COR-L47 (cell line): ENCODE measurements around the gene TAPT1.

ENCODE experiments used
- DNase-seq: peaks from one replicate; lab custom pipeline; 2025; lab: John Stamatoyannopoulos, UW

Gene TAPT1

DNA sequence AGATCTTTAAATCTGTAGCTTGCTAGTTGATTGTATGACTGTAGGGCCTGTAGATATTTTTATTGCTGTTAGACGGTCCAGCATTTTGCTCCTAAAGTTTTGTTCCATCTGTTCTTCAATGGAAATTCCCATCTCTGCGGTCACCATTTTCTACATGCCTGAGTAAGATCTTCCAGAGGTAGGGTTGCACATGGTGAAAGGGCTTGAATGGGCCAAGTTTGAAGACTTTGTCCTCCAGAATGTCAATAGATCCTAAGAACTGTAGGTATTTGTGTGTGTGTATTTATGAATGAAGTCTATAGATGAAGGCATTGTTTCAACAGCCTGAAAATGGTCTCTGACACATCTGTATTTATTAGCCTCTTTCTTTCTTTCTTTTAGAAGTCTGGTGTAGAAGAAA lies 22.3 kb upstream of the TAPT1 start:
- no peak for DNase-seq

DNA sequence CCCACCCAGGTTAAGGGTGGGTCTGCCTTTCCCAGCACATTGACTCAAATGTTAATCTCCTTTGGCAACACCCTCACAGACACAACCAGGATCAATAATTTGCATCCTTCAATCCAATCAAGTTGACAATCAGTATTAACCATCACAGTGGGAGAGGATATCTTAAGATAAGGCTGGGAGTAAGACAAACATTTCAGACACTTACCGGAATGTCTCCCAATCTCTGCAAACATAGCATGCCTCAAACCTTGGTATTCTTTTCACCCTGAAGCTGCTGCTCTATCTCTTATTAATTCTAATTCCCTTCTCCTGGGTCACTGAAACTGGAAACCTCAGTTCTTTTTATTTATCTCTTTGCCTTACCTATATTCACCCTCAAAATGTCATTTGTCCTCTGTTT lies 19.0 kb upstream of the TAPT1 start:
- DNase-seq, result no peak

DNA sequence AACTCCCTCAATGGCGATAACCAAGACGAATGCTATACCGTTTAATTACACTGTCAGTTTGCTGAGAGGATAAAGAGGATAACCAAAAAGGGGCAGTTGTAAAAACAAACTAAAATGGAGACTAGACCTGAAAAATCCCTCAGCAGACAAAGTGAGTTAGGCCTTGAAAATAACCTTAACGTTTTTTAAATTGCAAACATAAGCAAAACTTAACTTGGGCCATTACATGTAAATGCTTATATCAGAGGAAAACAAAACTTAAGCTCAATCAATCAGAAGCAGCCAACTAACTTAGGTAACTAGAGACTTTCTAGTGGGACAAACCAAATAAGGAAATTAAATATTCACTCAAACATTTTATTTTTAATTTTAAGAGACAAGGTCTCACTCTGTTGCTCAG lies 17.0 kb upstream of the TAPT1 start:
- no peak for DNase-seq

DNA sequence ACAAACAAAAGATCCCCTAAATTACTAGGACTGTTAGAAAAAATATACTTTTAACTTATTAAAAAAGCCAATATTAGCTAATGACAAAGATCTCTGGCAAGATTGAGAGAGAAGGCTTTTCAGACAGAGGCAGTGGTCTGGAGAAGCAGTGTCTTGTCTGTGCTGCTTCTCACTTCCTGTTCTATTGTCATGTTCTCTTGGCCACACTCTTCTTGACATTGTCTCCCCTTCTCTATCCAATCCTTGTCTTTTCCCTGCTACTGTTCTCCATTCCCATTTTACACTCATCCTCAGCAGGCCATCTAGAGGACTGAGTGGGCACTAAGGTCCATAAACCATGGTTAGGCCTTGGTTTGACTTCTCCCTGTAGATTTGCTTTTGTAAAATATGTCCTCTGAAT lies 14.0 kb upstream of the TAPT1 start:
- DNase-seq, result no peak

DNA sequence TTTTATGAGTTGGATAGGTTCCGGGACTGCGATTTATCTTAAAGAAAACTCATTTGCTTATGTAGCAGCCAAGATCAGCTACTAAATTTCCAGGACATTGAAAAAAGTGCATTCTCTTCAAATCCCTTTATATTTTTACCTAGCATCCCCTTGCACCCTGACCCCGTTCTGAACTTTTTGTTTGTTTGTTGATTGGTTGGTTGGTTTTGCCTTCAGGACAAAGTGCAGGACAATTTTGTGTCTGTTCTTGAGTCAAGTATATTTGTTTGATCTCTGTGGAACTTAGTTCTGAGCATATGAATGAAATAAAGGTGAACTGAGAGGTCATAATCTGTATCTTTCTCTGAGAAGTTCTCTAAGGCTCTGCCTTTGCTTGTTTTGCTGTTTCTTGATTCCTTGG lies 12.8 kb upstream of the TAPT1 start:
- no peak for DNase-seq

DNA sequence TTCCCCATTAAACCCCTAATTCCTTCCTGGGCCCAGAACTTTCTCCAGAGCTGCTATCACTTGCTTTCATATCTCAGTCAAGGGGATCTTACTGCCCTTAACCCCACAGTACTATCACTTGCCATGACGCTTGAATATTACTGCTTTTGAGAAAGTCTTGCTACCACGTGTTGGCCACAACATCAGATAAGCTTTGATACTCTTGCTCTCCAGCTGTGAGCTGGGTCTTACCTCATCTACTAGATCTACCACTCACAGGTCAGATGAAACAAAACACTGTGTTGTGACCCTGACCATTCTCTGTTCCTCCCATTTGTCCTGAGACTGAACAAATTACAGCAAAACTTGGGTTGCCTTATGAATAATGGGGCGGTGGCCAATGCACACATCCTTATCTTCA lies 12.1 kb upstream of the TAPT1 start:
- DNase-seq, result no peak

DNA sequence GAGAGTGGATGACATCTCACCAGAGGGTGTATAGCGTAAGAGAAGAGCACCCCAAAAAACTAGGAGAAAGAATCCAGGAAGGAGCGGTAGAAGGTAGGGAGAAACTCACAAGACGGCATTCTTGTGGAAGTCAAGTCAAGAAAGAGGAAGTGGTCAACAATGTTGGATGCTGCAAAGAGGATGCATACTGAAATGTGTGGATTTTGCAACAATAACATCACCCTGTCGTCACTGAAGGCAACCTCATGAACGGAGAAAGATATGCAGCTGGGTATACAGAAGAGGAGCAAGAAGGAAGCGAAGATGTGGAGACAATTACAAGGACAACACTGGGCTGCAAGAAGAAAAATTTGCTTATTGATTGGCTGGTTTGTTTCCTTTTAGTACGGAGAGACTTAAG lies 11.4 kb upstream of the TAPT1 start:
- DNase-seq, result no peak

DNA sequence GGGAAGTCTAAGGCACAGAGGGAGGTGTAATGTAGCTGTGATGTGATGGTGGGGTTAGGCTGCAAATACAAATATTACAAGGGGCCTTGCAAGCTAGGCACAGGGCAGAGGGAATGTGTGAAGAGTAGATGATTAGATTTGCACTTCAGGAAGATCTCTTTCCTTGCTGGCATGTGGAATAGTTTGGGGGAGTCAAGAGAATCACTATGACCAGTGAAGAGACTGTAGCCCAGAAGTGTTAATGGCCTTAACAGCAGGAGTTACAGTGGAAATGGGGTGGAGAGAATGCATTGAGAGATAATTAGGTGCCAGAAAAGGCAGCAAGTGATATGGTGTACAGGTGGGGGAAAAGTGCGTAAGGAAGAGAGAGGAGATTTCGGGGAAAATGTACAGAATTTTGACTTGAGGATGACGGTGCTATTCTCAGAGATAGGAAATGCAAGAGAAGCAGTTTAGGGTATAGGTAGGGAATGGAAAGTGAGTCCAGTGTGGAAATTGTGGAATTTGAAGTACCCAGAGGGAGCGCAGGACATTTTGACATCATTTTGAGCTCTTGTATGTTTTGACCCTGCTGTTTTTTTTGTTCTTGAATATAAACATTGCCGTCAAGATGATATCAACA lies 10.2 kb upstream of the TAPT1 start:
- DNase-seq, result no peak

DNA sequence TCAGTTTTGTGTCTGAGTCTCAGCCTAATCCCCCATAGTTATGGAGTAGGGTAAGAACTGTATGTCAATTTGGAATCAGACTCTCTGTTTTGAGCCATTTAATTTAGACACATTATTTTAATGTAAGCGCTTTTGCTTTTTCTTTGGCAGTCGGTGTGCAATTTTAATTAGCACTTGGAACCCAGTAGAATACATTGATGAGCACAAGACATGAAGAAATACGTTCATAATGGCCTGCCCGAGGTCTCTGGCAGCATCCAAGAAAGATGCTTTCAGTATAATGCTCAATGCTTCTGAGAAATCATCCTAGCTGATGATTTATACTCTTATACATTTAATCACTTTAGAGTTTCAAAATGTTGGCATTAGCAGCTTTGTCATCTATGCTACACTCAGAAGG lies 8.9 kb upstream of the TAPT1 start:
- DNase-seq, result no peak

DNA sequence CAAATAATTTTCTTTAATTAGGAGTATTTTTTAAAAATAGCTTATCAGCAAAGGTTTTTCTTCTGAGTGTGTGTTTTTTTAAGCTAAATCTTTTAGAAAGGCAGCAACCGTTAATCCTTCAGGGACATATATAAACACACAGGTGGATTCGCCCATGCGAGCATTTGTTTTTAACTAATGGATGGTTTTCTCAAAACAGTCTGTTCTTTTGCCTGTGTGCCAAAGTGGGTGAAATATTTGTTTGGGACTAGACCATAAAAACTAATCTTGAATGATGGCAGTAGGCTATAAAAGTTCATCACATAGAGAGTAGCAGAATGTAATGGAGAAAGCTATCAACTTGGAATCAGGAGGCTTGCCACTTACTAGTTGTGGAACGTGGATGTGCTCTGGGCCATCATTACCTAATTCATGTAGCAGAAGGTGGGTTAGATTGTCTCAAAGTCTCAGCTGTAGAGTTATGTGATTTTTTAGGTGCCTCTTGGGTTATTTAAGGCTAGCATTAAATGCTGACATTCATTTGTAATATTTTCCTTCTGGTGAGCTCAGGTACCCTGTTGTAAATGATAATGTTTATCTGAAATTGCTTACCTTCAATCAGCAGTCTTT lies 7.4 kb upstream of the TAPT1 start:
- no peak for DNase-seq

DNA sequence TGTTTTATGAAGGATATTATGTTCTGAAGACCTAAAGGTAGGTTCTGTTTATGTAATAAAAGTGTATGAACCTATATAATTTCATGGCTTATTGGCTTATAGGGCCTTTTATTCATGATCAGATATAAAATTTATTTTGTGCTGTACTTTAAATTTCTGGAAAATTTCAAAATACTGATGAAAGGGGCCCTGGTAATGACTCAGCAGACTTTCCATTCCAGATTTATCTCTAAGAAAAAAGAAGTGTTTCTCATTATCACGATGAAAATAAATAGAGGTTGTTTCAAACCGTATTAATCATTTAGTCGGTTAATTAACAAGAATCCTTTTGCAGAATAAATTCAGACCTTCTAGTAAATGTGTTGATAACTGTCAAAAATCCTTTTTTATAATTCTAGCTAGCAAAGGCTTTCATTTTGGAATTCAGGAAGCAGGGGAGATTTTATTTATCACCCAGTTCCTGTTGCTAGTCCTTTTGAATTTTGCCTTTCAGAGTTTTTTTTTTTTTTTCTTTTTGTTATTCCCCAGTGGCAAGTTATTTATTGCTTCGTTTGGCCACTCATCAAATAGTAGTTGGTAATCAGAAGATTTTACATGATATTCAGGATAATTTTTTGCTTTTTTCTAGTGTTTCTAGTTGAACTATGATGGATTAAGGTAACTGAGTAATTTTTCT lies 5.4 kb upstream of the TAPT1 start:
- DNase-seq, result no peak

DNA sequence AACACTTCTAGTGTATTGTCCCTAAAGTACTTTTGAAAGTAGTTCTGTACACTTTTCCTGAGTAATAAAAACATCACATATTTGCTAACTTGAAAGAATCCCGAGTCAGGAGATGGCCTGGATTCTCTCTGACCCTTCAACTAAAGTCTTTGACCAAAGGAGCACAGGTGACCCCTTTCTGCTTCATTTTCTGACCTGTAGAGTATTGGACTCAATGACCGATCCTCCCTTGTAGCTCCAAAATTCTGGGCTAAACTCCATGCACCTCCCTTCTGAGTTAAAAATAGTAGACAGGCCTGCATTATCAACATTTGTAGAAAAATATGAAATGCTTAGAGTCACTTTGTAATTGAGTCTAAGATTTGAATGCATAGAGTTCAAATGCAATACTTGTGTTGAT lies 4.0 kb upstream of the TAPT1 start:
- no peak for DNase-seq

DNA sequence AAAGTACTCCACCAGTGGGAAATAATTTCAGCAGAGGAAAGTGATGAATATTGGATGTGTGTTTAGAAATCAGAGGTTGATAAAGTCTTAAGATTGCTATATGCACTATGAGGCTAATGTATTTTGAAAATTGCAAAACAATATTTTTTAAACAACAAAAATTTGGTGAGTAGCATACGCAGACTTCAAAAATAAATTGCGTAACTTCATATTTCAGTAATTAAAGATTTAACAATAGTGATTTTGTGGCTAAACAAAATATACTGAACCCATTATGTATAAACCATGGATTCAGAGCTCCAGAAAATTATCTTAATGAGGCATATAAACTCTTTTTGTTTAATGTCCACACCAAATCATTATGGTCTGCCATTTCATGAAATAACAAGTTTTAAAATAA lies 3.3 kb upstream of the TAPT1 start:
- no peak for DNase-seq

DNA sequence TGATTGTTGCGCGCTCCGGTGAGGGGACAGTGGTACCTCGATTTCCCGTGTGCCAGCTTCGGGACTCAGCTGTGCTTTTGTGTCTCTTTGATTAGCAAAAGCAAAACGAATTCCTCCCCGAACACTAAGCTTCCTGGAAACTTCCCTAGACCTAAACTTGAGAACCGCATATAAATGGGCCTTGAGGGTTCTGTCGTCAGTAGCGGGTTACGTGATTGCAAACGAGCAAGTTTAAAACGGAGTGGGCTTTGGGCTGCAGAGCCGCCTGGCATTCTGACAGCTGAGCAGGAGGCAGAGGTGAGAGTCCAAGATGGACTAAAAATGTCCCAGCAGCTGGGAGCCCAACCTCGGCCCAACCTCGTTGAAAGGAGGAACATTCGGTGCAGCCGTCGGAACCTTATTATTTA lies 1.2 kb upstream of the TAPT1 start:
- DNase-seq, result no peak

DNA sequence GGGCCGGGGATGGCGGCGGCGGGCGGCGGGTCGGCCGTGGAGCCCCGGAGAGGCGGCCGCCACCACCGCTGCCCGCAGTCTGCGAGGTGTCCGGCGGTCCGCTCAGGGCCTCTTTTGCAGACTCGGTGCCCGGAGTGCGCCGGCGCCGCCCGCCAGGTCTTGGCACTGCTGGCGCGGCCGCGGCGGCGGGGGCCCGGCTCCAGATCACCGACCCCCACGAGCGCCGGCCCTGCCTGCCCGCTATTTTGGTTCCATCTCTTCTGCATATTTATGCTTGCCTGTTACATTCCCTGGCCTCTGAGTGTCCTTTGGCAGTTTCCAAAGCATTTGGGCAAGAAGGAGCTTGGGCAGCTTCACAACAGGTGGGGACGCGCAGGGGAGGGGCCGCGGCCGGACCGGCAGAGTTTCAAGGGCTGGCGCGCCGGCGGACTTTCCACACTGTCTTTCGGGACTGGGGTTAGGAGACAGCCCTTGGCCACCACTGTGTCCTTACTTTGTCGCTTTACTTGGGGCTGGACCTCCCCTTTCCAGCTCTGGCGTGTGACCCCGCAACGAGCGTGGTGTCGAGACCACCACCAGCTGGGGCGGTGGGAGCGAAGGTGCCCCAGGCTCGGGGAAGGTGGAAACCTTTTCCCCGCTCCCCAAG lies 668 bp upstream of the TAPT1 start:
- DNase-seq, result peak; percentile 36

DNA sequence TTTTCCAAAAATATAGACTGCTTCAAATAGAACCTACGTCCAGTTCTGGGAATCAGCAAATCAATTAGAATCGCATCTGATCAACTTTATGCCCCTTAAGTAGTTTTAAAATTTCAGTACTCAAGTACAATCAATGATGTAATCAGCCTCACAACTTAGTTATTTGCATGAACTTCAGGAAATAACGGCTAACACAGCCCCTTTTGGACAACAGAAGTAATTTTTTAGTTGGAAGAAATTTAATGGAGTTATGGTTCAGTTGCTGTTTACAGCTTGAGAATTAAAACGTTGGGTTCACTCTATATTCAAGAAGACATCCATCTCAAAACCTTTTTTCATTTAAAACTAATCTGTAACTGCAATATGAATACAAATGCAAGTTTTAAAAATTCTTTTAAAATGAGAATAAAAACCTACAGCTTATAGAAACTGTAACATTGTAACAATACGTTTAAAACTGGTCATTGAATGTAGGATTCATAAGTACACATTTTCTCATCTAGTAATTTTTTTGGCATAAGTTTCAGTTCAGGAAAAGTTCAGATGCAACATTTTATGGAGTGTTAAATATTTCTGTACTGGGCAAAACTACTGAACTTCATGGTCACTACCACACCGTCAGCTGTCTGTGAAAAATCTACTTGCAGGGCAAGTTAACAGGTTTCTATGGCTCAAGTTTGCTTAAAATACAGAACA lies 956 bp downstream of the TAPT1 start:
- no peak for DNase-seq

DNA sequence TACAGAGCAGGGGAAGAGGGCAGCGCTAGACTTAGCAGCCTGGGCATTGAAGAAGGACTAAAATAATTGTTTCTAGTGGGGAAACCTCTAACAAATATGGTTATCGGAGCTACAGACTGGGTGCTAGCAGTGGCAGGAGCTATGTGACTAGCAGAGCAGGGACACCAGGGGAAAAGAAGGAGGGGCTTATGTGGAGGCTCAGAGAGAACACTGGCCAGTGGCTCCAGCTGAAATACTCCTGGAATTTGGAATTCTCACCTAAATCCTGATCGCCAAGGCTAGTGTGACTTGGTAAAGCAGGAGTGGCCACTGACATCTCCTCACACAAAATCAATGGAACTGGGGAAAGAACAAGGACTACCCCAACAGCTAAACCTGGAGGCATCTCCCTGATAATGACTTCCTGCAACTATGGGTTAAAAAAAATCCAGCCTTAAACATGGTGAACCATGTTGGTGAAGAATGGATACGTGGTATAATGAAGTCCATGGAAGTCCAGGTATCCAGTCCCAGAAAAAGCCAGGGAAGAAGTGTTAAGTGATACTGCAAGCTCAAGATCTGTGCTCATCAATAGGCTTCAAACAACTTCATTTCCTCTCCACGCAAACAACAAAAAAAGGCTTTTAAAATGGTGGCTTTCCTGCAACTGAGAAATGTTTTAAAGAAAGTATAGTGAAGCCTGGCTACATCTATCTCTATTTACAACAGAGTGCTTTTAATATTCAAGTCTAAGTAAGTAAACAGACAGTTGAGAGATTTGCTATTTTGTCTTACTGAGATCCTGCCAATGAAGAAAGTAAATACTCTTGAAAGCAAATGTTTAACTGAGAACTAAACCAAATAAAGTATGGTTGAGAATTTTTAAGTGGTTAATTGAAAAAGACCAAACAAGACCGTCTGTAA lies 1.8 kb downstream of the TAPT1 start:
- DNase-seq, result no peak

DNA sequence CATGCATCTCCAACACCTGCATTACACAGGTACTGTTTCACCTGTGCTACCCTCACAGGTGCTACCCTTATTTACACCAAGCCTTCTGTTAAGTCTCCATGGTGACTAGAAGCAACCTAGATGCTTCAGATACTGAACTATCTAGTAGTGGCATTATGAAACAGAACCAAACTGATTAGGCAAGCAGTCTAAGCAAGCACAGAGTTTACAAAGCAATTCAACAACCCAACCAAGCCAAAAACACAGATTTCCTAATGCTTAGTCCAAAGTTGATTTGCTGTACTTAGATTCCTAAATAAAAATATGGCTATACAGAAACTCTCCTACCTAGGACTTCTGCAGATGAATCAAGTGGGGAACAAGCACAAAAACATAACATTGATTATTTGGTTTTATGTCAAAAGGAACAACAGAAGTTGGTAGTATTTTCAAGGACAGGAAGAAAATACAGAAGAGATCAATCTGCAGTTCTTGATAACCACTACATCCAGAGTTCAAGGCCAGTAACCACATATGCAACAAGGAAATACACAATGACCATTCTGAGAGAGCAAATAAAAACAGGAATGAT lies 3.2 kb downstream of the TAPT1 start:
- DNase-seq, result no peak

DNA sequence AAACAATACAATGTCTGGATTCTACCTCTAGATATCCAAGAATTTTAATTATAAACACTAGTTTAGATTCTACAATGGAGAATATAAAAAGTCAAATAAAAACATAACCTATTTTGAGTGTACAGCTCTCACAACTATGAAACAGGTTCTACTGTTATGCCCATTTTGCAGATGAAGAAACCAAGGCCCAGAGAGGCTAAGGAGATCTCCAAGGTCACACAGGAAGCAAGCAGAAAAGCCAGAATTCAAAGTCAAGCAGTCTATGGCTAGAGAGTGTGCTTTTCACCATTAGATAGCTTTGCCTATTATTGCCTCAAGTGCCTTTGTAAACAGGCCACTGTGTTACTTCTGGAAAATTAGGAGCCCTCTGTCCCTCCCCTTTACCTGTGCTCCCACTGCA lies 7.3 kb downstream of the TAPT1 start:
- DNase-seq, result no peak

DNA sequence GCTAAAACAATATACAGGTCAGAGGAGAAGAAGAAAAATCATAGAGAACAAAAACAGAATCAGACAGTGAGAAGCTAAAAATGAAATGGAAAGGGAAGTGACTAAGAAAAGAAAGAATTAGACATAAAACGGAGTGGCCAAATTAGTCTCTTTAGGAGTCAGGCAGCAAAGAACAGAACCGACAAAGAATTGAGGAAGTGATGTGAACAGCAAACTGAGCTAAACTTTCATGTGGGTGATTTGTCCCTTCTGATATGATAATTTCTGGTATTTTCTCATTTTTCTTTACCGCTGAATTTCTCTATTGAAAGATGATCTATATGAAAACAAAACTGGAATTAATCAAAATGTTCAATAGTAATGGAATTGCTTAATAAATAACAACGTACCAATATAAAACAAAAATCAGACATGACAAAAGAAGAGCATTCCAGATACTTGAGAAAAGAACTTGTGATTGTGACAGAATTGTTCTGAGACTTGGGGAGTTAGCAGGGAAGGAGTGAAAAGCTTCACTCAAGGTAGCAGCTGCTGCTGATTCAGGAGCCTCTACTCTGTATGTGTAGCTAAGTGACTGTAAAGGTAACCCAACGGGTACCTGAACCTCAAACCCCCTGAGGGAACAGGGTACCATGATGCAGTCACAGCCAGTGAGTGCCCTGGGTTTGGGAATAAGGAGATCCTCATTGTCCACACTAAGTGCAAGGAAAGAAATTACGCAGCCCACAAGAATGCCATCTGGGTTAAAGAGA lies 8.8 kb downstream of the TAPT1 start:
- DNase-seq, result no peak

DNA sequence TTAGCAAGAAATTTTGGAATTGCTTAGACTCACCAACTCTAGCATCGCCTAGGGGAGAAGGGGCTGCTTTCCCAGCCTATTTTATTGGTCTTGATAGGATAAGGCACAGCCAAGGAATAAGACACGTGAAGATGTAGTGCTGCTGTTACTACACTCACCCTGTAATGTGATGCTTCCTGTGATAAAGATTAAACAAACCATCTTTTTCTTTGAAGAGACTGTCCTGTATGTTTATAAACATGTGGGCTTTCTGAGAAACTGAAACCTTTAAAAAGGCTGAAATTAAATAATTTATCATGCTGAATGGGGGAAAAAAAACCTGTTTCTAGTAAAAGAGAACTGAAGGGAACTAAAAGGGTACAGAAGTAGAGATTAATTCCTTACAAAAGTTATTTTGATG lies 13.2 kb downstream of the TAPT1 start:
- DNase-seq, result no peak
